Measurements from ENCODE around the gene DEFB124.

GRCh38 chr20:31508517-31509244 is 33.8 kb upstream of the DEFB124 start:
- TF ChIP-seq CTCF (IDR thresholded peaks at IDR 0.05) (no peak), POLR2A (IDR thresholded peaks at IDR 0.05) (no peak)

Measured in tibial nerve (tissue), 3 donors.